HG02981 (cell line): ENCODE results near the gene THRSP.
"Not testable (repeated sequence)": the region's sequence is repeated elsewhere in the genome, so short reads cannot be mapped to it uniquely, and the experiment has no call there.

Experiments used
- ATAC-seq: cut with Tn5 transposase; IDR thresholded peaks from one replicate; pipeline ENCODE4 v1.9.1; 2021; ENCODE audit warnings: mild to moderate bottlenecking, moderate library complexity; ENCODE audit not compliant: unreplicated experiment

The THRSP gene

DNA sequence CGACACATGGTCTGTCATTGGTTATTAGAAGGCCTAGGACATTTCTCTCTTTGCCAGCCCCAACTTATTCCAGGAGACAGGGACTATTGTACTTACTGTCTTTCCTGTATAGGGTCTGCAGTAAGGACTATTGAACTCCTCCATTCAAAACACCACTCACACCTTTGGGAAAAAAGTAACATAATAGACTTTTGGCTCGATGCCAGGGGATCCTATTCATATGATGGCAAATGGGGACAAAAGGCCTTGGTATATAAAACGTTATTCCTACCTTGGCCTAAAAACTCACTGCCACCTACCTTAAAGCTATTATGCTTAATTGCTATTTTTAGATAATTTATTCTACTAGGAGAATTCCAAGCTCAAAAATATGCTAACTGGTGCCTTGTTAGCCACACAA lies 22.3 kb downstream of the THRSP start:
- ATAC-seq: no peak

DNA sequence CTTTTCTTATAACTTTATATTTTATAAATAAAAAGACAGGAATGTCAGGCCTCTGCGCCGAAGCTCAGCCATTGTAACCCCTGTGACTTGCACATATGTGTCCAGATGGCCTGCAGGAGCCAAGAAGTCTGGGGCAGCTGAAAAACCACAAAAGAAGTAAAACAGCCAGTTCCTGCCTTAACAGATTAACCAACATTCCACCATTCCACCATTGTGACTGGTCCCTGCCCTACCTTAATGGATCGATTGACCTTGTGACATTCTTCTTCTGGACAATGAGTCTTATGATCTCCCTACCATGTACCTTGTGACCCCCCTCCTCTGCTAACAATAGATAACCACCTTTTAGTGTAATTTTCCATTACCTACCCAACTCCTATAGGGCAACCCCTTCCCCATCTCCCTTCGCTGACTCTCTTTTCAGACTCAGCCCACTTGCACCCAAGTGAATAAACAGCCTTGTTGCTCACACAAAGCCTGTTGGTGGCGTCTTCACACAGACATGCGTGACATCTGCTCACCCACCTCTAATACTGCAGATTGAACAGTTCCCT lies 22.9 kb downstream of the THRSP start:
- ATAC-seq: not testable (repeated sequence)

DNA sequence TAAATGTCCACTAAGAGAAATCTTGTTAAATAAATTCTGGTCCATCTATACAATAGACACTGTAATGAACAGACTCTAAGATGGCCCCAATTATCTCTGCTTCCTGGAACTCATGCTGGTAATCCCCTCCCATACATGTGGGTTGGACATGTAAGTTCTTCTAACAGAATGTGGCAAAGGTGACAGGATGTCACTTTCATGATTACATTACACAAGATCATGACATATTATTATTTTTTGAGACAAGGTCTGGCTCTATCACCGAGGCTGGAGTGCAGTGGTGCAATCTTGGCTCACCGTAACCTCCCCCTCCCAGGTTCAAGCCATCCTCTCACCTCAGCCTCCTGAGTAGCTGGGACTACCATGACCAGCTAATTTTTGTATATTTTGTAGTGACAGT lies 30.6 kb downstream of the THRSP start:
- no peak for ATAC-seq

DNA sequence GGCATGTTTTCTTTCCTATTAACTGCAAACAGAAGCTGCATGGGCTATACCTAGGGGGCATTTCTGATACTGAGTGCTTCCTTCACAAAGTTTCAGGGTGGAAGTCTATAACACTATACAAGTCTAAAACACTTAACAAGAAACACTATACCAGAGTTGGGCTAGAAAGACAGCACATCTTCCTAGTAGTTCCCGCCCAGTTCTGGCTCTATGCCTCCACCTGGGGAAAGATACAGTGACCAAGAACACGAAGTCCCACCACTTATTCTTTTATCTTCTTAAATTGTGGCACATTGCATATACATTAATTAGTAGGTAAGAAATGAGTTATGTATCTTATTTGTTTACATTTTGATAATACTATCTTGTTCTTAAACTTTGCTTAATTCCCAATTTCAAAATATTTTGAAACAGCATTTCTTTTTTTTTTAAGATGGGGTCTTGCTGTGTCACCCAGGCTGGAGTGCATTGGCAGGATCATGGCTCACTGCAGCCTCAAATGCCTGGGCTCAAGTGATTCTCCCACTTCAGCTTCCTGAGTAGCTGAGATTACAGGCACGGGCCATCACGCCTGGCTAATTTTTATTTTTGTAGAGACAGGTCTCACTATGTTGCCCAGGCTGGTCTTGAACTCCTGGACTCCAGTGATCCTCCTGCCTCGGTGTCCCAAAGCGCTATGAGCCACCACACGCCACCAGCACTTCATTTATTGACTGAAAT lies 34.2 kb downstream of the THRSP start:
- ATAC-seq: no peak

DNA sequence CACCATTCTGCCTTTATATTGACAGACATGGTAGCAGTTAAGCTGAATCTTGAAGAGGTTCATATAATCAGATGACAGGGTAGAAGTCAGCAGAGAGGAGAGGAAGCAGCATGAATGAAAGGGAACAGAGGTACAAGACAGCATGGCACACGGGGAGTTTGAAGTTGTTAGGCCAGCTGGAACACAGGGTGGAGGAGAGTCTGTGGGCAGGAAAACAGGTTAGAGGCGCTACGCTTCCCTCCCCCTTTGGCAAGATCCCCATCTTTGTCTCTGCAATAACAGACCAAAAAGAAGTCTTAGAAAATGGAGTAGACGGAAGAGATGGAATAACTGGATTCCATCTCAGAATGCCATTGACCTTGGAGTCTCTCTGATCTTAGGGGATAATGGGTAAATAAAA lies 36.0 kb downstream of the THRSP start:
- ATAC-seq: no peak

DNA sequence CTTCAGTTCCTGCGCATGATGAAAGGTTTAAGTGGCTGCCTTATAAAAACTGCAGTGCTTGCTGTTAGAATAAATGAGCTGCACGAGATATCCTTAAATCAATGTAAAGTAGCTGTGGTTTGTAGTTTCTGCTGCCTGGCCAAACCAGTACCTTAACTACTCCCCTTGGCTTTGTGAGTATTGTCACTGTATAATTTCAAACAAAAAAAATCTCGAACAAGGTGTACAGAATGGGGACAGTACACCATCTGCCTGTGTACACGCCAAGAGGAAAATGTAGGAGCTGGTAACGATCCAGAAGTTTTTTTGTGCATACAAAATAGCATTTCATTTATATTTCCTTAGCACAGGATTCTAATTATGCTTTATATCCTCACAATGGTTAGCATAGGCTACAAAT lies 36.6 kb downstream of the THRSP start:
- no peak for ATAC-seq

DNA sequence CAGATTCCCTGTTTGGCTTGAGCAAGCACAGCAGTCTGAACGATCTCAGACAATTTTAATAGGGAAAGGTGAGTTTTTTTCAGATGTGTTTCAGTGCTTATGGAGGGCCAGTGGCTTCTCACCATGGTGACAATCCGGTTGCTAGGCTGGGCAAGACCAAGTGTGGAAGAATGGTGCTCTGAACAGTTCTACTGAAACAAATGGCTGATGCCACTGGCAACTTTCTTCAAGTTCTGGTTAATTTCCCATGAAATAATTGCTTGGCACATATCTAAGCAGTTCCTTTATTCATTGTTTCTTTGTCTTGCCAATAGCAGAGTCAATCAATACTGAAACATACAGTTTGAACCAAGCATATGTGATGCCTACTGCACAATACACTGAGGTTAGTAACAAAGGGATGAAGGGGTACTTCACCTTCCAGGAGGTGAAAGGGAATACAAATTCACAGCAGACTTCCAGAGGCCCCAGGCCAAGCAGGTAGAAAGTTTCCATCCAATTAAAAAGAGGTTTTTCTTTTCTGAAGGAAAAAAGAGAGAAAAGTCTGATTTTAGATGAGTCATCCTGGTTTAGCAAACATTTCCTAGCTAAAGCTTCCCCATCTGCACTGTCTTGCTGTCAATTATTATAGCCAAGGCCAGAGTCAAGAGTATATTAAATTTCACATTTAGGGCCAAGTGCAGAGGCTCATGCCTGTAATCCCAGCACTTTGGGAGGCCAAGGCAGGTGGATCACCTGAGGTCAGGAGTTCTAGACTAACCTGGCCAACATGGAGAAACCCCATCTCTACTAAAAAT lies 37.2 kb downstream of the THRSP start:
- ATAC-seq: no peak

DNA sequence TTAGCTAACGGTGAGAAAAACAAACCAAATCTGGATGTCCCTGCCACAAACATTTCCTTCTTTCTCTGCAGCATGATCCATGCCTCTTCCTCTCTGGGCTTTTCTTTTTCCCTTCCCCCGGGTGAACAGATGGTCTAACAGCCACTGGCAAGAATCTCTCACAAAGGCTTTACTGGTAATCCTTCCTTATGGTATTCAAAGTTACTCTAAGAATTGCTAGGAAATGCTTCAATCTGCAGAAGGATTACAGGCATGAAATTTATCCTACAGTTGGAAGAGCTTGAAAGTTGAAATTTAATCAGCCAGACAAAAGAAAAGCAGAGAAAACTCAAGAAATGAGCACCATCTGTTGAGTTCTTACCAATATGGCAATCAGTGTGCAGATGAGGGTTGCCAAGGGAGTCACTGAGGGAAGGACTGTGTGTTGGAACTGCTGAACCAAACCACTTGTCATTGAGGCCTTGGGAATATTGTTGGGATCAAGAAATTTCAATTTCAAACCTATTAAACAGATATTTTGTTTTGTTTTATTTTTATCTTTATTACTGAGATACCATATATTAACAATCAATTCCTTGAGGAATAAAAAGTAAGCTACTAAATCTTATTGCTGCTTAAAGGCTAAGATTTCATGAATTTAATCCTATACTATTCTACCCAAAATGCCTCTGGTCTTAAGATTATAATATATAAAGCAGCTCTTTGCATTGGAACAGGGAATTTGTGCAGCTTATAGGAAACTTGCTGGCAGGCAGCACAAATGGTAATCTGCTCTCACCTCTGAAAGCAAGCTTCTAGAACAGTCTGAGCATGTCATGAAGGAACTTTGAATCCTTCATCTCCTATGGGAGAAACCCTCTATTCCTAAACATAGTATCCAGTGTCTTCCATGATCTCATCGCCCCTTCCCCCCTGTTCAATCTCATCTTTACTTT lies 45.7 kb downstream of the THRSP start:
- no peak for ATAC-seq

DNA sequence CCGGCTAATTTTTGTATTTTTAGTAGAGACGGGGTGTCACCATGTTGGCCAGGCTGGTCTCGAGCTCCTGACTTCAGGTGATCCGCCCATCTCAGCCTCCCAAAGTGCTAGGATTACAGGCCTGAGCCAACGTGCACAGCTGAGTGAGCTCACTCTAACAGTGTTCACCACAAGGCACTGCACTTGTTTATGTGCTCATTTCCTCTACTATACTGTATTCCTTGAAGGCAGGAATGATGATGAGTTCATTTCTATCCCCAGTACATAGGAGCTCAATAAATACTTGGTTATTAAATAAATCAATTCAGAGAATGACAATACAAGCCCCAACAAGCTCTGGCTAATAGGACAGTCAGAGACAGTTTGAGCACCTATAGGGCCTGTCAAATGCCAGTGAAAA lies 46.7 kb downstream of the THRSP start:
- ATAC-seq: no peak

DNA sequence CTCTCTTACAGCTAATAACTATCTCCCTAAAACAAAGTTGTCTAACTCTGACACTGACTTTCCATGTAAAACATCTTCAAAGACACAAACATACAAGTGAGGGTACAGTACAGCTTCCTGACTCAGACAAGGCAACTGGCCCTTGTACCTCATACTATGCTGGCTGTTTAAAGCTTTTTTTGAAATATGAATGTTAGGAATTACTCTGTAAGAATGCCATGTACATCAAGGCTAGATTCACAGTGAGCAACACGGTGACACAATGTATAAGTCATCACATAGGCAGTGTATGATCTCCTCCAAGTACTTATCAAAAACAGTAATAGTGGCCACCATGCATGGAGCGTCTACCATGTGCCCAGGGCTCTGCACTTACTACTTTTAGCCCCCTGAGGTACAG lies 47.2 kb downstream of the THRSP start:
- ATAC-seq: no peak

DNA sequence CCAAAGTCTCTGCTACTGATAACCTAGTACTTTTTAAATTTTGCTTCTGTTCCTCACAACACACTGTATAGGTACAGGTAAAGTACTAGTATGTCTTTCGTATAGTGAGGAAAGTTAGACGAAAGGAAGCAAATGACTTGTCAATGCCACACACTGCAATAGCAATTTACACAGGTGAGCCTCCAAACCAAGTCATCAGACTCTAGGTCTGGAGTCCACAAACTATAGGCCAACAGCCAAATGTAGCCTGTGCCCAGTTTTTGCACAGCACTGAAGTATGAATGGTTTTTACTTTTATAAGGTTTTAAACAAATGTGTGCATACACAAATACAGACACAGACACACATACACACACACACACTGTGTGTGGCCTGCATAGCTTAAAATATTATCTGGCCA lies 47.6 kb downstream of the THRSP start:
- no peak for ATAC-seq

DNA sequence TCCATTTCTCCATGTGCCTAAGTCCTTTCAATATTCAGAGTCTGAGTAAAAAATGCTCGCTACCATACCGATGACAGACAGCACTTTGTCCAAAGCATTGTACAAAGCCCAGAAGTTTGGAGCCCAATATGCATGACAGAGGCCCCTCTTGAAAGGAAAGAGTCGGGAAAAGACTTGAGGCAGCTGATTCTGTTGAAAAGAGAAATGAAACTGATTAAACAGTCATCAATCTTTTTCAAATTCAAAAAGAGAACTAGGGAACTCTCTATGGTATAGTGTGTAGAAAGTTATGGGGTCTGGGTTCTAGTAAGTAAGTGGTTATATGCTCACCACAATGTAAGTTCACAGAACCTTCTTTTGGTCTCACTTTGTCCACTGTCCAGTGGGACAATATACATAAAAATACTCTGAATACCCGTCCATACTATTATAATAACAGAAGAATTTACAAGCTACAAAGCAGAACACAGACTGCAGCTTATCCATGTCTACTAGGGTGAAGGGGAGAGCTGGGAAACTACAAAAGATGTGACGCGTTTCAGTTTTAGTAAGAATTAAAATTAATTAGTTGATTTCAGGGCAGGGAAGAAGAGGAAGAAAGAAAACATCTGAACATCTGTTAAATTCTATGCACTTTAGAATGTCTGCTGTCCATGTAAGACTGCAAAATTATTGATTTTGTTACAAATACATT lies 49.1 kb downstream of the THRSP start:
- no peak for ATAC-seq
